Activated CD4-positive, alpha-beta T cell treated with anti-CD3 and anti-CD28 coated beads, Interleukin-2, Interleukin-6, amounts not matched to agents 100 ng/mL and 50 ng/mL, durations not matched to agents 16 hours and 8 hours (primary cell): ENCODE data around the gene RRP36.
A peak's percentile ranks its signal among the peaks of the same experiment; 100 is the strongest.

Experiments used
- DNase-seq: peaks from one replicate; pipeline ENCODE4 v3.0.0-alpha.2; 2020

The RRP36 gene

DNA sequence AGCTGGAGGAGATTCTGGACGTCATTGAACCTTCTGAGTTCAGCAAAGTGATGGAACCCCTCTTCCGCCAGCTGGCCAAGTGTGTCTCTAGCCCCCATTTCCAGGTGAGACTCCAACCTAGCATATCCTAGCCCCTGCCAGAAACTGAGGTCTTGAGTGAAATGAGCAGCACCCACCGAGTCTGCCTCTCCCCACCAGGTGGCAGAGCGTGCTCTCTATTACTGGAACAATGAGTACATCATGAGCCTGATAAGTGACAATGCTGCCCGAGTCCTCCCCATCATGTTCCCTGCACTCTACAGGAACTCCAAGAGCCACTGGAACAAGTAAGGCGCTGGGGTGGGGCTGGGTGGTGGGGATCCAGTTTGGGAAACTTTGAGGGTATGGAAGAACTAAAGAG is 12.3 kb upstream of the RRP36 start:
- DNase-seq, result peak; percentile 43

DNA sequence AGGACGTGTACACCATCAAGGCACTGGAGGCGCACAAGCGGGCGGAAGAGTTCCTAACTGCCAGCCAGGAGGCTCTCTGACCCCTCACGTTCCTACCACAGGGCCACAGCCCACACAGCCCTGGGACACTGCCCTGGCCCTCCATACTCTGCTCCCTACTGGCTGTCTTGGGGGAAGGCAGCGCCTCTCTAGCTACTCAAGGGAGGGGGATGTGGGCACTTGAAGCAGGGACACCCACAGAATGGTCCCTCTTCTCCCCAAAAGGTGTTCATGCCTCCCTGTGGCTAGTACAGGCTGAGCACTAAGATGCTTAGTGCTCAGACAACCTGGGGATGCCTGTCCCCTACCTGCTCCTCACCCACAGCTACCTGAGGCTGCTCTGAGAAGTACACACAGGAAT is 10.2 kb upstream of the RRP36 start:
- DNase-seq, result no peak

DNA sequence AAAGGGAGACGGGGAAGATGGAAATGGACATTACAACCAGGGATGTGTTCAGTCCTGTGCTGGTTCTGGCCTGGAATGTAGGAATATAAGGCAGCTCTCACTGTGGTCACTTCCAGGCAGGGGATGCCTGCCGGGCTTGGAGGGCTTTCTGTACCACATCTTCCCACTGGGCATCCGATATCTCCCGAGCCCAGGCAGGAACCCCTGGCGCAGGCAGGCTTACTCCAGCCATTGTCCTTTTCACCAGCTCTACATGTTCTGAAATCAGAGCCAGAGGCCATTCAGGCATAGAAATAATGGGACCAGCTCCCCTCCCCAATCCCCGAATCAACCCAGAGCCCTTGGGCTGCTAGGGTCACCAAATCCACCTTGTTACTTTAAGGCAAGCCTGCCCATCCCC is 9.1 kb upstream of the RRP36 start:
- no peak for DNase-seq

DNA sequence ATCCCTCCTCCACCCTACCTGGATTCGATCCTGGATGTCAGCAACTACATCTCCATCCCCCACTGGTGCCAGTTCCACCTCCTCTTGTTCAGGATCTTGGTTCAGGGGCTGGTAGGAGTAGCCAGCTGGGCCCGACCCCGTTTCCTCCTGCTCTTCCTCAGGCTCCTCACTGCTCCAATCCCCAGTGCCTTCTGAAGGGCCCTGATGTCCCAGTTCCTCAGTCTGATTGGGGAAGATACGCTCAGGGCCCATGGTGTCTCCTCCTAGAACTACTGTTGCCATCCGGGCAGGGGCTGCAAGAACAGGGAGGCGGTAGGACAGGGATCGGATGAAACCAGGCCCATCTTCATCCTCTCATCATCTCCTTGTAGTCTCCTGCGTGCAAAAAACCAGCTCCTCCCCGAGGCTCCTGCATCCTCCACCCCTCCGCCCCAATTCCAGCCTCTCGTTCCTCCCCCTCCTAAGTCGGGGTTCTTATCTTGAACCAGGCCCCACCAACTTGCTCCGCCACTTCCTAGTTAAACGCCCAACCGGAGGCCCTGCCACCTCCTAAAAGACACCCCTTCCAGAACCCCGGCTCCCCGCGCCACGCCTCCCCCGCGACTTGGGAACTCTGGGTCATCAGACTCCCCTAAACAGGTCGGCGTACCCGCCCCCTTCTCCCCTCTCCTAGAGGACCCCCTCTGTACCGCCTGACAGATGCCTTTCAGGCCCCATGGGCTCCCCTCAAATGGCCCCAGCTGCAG is 8.2 kb upstream of the RRP36 start:
- DNase-seq, result no peak

DNA sequence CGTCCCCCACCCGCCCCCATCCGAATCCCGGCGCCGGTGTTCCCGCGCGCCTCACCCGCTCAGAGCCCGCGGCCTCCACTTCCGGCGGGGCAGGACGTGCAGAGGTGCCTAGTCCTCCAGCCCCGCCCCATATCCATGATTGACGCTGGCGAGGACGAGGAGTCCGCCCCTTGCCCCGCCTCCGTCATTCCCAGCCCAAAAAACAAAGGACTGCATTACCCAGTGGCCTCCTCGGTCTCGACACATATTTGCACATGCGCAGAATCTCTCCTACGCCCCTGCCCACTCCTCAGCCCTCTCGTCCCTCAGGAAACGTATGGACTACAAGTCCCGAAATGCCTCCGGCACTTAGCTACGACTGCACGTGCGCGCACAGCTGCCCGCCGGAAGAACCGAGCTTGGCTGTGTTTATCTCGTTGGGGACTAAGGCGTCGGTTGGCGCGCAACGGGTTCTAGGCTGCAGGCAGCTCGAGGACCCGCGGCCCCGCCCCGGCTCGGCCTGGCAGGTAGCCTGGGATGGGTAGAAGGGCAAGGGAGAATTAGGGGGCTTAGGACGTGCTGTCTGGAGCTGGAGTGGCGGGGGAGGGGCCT is 7.5 kb upstream of the RRP36 start, which contains the start of the genes KLHDC3 and MEA1:
Gene KLHDC3, plus strand, starts transcription at position 407 of the 591 bp plus-strand sequence. CDS start 2,944 bp downstream, outside the sequence.
Gene MEA1, minus strand, starts transcription at position 104 of the 591 bp plus-strand sequence. CDS start 133 bp downstream, outside the sequence.
- peak; percentile 100 for DNase-seq

DNA sequence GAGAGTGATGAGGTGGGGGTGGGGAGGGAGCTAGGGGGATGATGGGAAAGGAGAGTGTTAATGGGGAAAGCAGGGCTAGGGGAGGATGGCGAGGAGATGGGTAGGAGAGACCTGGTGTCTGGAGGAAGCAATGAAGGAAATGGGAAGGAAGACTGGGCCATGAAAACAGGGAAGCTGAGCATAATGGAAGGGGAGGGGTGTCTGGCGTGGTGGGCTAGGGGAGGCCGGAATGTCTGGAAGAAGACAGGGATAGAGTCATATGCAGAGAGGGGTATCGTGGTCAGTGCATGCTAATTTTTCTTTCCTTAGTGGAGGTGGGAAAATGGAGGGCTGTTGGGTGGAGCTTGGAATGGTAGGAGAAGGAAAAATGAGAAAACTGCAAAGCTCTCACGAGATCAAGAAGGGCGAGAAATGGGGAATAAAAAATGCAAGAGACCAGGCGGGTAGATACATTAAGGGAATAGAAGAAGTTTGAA is 7.0 kb upstream of the RRP36 start:
- DNase-seq, result no peak

DNA sequence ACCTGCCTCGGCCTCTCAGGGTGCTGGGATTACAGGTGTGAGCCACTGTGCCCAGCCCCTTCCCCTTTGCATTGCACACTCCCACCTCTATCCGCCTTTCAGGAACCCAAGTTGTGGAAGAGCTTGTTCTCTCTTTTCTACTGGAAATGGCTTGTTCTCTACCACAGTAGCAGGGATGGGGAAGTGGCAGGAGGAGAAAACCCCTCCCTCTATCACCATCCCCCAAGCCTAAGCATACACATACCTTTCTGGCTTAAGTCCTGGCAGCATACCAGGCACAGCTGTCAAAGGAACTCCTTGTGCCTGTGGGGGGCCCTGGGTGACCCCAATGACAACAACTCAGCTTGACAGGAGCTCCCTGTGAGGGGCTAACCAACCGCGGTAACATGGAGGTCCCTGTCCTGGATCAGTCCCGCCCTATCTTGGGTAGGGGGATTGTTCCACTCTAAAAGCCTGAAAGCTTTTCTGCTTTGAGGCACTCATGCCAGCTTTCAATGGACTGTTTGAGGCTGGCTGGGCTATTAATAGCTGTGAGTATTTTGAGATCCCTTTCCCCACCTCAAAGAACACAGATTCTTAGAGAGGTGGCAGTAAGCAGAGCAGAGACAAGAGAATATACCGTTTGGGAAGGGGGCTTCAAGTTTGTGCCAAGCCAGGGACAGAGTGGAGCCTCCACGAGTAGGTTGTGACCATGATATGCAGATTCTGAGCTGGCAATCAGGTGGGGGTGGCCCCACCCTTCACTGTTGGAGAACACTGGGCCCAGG is 5.1 kb upstream of the RRP36 start:
- DNase-seq, result no peak

DNA sequence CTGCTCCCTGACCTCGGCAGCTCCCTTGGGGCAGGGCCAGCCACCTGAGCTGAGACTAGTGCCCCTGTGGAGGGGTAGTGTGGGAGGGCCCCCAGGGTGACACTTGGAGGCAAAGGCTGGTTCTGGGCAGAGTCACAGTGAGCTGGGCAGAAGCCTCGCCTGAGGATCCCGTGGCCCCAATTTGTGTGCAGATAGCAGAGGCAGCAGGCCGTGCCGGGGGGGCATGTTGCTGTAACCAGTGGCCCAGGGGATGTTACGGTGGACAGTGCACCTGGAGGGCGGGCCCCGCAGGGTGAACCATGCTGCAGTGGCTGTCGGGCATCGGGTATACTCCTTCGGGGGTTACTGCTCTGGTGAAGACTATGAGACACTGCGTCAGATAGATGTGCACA is 4.5 kb upstream of the RRP36 start:
- no peak for DNase-seq

DNA sequence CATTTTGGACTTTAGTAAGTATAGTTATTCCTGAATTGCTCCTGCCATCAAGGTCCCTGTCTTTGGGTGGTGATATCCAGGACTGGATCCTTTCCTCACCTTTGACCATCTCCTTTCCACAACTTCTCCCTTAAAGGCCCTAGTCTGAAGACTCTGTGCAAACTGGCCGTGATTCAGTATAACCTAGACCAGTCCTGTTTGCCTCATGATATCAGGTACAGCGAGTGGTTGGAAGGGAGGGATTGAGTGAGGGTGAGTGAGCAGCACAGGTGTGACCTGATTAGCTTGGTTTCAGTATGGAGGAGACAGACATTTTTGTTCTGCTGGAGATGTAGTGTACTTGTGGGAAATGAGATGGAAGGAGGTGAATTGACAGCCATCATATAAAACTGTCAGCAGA is 2.3 kb upstream of the RRP36 start:
- DNase-seq, result no peak

DNA sequence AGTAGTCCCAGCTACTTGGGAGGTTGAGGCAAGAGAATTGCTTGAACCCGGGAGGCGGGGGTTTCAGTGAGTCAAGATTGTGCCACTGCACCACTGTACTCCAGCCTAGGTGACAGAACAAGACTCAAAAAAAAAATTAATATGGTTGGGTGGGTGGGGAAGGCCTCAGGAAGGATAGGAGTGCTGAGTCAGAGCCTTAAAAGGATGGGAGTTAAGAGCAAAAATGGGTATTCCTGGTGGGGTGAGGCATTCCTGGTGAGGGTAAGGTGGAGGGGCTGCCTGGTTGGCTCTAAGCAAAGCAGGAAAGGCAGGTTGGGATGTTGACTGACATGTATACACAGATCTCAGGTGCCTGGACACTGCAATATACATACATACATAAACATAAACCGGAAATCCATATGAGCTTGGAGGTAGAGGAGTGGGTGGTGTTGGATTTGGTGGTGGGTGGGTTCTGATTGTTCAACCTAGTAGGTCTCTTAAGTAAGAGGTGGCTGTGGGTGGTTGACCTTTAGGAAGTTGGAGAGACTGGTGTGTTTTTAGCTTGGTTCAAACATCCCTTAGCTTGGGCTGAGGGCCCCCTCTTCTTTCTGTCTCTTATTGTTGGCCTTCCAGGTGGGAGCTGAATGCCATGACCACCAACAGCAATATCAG is 1.2 kb upstream of the RRP36 start:
- no peak for DNase-seq

DNA sequence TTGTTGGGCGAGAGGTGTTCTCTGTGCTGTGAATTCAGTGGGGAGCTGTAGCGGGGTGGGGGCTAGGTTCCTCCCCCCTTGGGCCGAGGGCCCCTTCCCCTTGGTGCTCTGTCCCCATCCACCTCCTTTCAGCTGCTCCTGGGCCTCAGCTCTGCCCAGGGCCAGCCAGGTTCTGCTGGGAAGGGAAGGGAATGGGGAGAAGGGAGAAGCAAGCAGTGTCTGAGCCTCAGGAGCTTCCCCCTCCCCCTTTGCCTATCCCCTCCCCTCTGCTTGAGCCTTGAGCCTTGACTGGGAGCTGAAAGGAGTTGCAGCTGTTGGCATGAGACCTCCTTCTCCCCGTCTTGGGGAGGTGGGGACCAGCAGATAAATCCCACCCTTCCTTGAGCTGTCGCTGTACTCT is 576 bp upstream of the RRP36 start:
- no peak for DNase-seq

DNA sequence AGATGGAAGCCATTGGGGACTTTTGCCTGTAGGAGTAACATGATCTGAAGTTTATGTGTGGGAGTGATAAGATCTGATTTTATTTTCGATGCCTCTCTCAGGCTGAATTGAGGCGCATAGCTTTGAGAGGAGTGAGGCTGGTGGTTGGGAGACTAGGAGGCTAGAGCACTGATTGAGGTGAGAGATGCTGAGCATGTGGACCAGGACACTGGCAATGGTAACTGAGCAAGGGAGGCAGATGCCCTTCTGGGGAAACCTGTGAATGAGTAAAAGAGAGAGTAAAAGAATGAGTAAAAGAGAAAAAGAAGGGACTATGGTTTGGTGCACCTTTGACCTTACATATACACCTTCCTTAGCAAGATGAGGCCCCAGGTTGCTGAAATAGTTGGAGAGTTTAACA is 3.0 kb downstream of the RRP36 start:
- peak; percentile 40 for DNase-seq

DNA sequence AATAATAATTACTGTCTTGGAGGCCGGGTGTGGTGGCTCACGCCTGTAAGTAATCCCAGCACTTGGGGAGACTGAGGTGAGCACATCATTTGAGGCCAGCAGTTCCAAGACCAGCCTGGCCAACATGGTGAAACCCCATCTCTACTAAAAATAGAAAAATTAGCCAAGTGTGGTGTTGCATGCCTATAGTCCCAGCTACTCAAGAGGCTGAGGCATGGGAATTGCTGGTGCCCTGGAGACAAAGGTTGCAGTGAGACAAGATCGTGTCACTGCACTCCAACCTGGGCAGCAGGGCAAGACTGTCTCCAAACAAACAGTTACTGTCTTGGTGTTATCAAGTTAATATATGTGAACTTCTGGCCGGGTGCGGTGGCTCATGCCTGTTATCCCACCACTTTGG is 4.9 kb downstream of the RRP36 start:
- no peak for DNase-seq

DNA sequence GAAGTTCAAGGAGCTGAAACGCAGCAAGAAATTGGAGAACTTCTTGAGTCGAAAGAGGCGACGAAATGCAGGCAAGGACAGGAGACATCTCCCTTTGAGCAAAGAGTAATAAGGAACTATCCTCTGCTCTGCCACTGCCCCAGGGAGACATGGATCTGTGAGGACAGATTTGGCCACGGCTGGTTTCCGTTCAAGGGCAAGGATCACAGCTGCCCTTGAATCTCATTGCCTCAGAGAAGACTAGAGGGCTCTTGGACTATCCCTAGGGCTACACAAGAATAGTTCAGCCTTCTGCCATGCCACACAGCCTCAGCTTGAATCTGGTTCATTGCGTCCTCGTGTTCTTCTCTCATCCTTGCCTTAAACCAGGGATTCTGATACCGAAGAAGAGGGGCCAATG is 7.7 kb downstream of the RRP36 start:
- DNase-seq, result no peak

DNA sequence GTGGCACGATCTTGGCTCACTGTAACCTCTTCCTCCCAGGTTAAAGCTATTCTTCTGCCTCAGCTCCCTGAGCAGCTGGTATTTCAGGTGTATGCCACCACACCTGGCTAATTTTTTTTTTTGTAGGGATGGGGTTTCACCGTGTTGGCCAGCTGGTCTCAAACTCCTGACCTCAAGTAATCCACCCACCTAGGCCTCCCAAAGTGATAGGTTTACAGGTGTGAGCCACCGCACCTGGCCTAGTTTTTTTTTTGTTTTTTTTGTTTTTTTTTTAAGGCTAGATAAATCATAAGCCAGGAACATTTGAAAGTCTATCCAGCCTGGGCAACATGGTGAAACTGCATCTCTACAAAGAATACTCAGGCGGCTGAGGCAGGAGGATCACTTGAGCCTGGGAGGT is 10.9 kb downstream of the RRP36 start:
- DNase-seq, result no peak

DNA sequence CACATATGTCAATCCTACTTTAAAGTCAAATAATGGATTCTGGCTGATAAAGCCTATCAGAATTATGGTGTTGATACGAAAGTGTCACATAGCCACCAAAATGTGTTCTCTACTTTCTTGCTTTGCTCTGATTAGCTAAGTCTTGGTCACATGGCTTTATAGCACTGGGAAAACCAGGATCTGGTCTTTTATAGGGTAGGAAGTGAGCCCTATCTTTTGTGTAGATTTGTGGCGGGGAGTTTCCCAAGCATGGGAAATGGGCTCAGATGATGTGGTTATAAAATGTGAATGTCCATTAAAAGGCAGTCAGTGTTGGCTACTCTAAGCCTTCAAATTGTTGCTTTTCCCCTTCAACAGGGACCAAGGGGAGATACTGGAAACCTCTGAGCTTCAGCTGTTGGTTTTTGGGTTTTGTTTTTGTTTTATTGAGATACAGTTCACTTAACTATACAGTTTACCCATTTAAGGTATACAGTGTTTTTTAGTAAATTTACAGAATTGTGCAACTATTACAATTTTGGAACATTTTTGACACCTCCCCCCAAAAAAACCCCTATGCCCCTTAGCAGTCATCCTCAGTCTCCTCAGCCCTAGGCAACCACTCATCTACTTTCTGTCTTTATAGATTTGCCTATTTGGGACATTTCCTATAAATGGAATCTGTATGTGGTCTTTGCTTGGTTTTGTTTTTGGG is 12.2 kb downstream of the RRP36 start:
- no peak for DNase-seq

DNA sequence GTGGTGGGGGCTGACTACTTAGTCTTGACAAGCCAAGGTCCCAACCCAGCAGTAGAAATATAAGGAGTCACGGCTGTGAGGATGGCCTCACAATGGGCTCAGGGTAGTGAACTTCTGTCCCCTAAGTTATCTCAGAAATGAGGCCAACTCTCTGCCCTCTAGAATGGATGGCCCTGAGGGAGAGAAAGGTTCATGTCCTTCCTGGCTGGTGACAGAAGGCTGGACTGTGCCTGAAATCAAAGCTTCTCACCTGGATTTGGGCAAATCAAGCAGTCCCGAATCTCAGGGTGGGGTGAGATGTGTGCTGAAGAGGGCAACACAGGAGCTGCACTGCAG is 12.7 kb downstream of the RRP36 start:
- no peak for DNase-seq

DNA sequence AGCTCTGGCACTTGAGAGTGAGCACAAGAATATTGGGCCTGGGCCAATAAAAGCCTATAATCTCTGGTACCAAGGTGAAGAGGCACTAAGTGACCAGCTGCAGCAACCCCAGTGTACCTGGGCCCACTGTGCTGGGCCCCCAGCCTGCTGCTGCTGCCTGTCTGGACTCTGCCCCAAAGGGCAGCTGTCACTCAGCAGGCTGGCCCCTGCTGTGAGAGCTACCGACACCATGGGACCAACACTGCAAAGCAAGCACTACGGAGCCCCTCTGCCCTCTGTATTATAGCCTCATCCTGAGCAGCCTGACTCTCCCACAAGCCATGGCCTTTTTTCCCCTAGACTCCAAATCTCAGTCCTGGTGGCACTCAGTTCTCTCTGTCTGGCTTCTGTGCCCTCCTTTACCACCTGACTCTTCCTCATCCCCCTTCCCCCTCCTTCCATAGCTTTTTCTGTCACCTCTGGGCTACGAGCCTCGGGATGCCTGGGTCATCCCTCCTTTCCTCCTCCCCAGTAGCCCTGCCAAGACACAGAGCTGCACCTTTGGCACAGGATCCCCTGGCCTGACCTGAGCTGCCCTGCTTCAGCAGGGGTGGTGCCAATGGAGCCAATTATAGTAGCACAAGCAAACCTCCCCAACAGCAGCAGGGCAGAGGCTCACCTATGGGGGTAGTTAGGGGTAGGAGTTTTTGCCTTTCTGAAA is 14.2 kb downstream of the RRP36 start:
- DNase-seq, result no peak

DNA sequence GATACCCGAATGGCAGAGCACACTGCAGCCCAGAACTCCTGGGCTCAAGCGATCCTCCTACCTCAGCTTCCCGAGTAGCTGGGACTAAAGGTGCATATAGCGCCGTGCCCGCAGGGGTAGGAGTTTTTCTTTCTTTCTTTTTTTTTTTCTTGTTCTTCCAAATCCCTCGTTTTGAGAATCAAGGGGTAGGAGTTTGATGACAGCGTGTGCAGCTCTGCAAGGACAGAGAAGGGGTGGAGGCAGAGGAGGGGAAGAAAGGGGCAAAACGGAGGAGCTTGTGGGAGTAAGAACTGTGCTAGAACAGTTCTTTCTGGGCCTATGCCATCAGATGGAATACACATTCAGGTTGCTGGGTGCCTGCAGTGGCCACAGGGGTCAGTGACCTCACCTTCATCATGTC is 15.3 kb downstream of the RRP36 start:
- DNase-seq, result no peak

DNA sequence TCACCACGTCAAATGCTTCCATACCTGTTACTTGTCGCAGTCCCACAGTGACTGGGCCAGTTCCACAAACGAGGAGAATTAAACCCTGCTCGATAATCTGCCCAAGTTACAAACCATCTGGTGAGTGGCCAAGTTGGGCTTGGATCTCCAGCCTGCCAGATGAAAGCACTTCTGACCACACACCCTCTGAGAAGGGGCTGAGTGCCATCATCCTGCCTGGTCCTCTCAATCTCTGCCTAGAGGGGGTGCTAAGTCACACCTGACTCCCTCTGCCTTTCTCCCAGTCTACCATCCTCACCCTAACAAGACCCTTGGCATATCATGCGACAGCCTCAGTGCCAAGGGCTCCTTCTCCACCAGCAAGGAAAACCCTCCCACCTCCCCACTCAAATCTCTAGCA is 15.8 kb downstream of the RRP36 start:
- no peak for DNase-seq

DNA sequence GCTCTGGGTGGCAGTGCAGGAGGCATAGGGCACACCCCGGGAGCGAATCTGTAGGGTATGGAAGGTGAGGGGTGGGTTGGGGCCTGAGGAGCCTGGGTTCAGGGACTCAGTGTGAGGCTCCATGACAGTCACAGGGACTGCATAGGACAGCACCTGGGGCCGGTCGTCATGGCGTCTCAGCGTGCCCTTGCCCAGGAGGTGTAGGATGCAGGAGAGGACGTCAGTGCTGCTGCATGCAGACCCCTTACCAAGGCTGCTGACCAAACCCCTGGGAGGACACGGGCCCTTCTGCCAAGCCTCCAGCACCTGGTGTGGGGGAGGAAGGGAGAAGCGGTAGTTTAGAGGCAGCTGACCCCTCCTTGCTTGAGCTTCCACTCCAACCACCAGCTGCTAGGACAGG is 16.3 kb downstream of the RRP36 start:
- no peak for DNase-seq

DNA sequence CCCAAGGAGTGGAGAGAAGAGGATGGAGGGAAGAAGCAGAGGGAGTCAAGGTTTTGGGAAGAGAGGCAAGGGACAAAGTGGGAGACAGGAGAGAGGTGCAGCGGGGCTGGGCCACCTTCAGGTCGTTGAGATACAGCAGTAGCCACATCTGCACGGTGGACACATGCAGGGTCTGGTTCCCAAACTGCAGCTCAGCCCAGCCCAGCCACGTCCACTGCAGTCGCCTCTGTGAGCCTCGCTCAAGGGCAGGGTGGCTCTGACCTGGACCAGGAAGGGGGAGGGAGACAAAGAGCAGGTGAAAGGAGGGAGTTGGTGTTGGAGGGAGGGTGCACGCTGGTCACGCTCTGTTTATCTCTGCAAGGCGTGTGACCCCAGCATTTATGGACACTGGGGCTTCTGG is 17.3 kb downstream of the RRP36 start:
- no peak for DNase-seq
